MV-4-11 (cell line): Measurements from ENCODE around the gene PTGES2.

Experiments used
- DNase-seq: peaks from one replicate; lab custom pipeline; 2025; lab: John Stamatoyannopoulos, UW

The PTGES2 gene

GRCh38 chr9:128127568-128127989, at the start of gene PTGES2:
PTGES2 (minus strand) TSS chr9:128127729; CDS start chr9:128127717, 12 bp downstream.
- DNase-seq: peak; percentile 71

- no peak for DNase-seq
These were observed 48.2 kb upstream of the PTGES2 start for GRCh38 chr9:128175726-128176125.

- DNase-seq: no peak
These were observed 47.6 kb upstream of the PTGES2 start for GRCh38 chr9:128175102-128175563.

GRCh38 chr9:128174062-128174461, 46.5 kb upstream of the PTGES2 start:
- no peak for DNase-seq

GRCh38 chr9:128169925-128170324, 42.4 kb upstream of the PTGES2 start:
- no peak for DNase-seq

GRCh38 chr9:128169492-128169891, 42.0 kb upstream of the PTGES2 start:
- DNase-seq: no peak

GRCh38 chr9:128168731-128169308, 41.3 kb upstream of the PTGES2 start:
- no peak for DNase-seq

- no peak for DNase-seq
These were observed 39.7 kb upstream of the PTGES2 start for GRCh38 chr9:128167209-128167608.

- DNase-seq: no peak
These were observed 38.6 kb upstream of the PTGES2 start for GRCh38 chr9:128166169-128166568.

GRCh38 chr9:128164307-128164885, 36.9 kb upstream of the PTGES2 start:
- DNase-seq: peak; percentile 25

GRCh38 chr9:128163523-128164306, 36.2 kb upstream of the PTGES2 start:
- DNase-seq: no peak

- no peak for DNase-seq
These were observed 35.5 kb upstream of the PTGES2 start for GRCh38 chr9:128163027-128163515.

GRCh38 chr9:128162215-128163026, 34.9 kb upstream of the PTGES2 start:
- DNase-seq: no peak

- no peak for DNase-seq
These were observed 33.8 kb upstream of the PTGES2 start for GRCh38 chr9:128161215-128161902.

- no peak for DNase-seq
These were observed 33.1 kb upstream of the PTGES2 start for GRCh38 chr9:128160603-128160987.

GRCh38 chr9:128159784-128160602, 32.5 kb upstream of the PTGES2 start, which contains the start of gene BBLN:
BBLN (plus strand) TSS chr9:128160265; CDS start chr9:128160408, 143 bp downstream.
- DNase-seq: peak; percentile 75

GRCh38 chr9:128159522-128159783, 31.9 kb upstream of the PTGES2 start:
- peak; percentile 58 for DNase-seq

GRCh38 chr9:128155736-128156500, 28.4 kb upstream of the PTGES2 start:
- no peak for DNase-seq

- no peak for DNase-seq
These were observed 26.6 kb upstream of the PTGES2 start for GRCh38 chr9:128153947-128154695.
